GM23338 (cell line): ENCODE measurements around the gene SERPING1. TPM values are rescaled to one million over a fixed set of nuclear protein-coding genes. Genes with fewer than 3 reads are reported as not detected.

Experiments
- ATAC-seq: fragments of 200-7000 bp; cut with Tn5 transposase; 3 replicates; pipeline ENCODE4 v1.9.1; 2020
- DNase-seq: peaks from one replicate; pipeline ENCODE4 v3.0.0-alpha.2; 2015; ENCODE audit warnings: low spot score
- H2AFZ ChIP-seq: fragments of 200-600 bp; sonication (generic); 2 replicates; pipeline ENCODE4 v1.8.0; 2016; ENCODE audit warnings: antibody characterized with exemption, mild to moderate bottlenecking, moderate library complexity
- H3F3A ChIP-seq: fragments of 200-600 bp; sonication (generic); replicated peaks from 2 replicates; pipeline ENCODE4 v1.8.0; 2017; ENCODE audit warnings: antibody characterized with exemption, mixed run types, low read depth
- H3K27ac ChIP-seq: fragments of 200-600 bp; sonication (generic); 2 replicates; pipeline ENCODE4 v1.6.1; 2016; ENCODE audit warnings: low read depth
- H3K27me3 ChIP-seq: fragments of 200-600 bp; sonication (generic); 2 replicates; pipeline ENCODE4 v1.8.0; 2016; ENCODE audit warnings: mild to moderate bottlenecking, mixed run types, moderate library complexity; ENCODE audit not compliant: insufficient read depth
- H3K36me3 ChIP-seq: fragments of 200-600 bp; sonication (generic); 2 replicates; pipeline ENCODE4 v1.8.0; 2016; ENCODE audit warnings: mild to moderate bottlenecking; ENCODE audit not compliant: insufficient read depth
- H3K4me1 ChIP-seq: fragments of 200-600 bp; sonication (generic); 2 replicates; pipeline ENCODE4 v1.8.0; 2016; ENCODE audit warnings: mild to moderate bottlenecking, moderate library complexity; ENCODE audit not compliant: insufficient read depth
- H3K4me2 ChIP-seq: fragments of 200-600 bp; sonication (generic); 2 replicates; pipeline ENCODE4 v1.7.1; 2017; ENCODE audit warnings: mixed run types
- H3K4me3 ChIP-seq: fragments of 200-600 bp; sonication (generic); 2 replicates; pipeline ENCODE4 v1.6.1; 2016; ENCODE audit warnings: mixed run types
- H3K79me2 ChIP-seq: fragments of 200-600 bp; sonication (generic); replicated peaks from 2 replicates; pipeline ENCODE4 v1.8.0; 2017; ENCODE audit warnings: mild to moderate bottlenecking; ENCODE audit not compliant: insufficient read depth
- H3K9me2 ChIP-seq: fragments of 200-600 bp; sonication (generic); 2 replicates; pipeline ENCODE4 v1.8.0; 2017; ENCODE audit not compliant: insufficient read depth
- H4K20me1 ChIP-seq: fragments of 200-600 bp; sonication (generic); replicated peaks from 2 replicates; pipeline ENCODE4 v1.8.0; 2017; ENCODE audit warnings: mild to moderate bottlenecking; ENCODE audit not compliant: insufficient read depth
- H3K27ac Mint-ChIP-seq: 2 replicates; pipeline ENCODE4 v1.8.0; 2020; ENCODE audit warnings: inconsistent platforms, mild to moderate bottlenecking, moderate library complexity, mixed read lengths
- H3K27me3 Mint-ChIP-seq: 3 replicates; pipeline ENCODE4 v1.8.0; 2022; ENCODE audit warnings: low read depth, mild to moderate bottlenecking, moderate library complexity, mixed read lengths, inconsistent platforms; ENCODE audit not compliant: insufficient read depth, poor library complexity
- H3K36me3 Mint-ChIP-seq: 3 replicates; pipeline ENCODE4 v1.8.0; 2021; ENCODE audit warnings: low read depth, mild to moderate bottlenecking, inconsistent platforms, moderate library complexity, mixed read lengths
- H3K4me1 Mint-ChIP-seq: 3 replicates; pipeline ENCODE4 v1.8.0; 2020; ENCODE audit warnings: mild to moderate bottlenecking, inconsistent platforms, mixed read lengths
- H3K4me3 Mint-ChIP-seq: 3 replicates; pipeline ENCODE4 v1.8.0; 2021; ENCODE audit warnings: moderate library complexity, mild to moderate bottlenecking, inconsistent platforms, mixed read lengths
- H3K9me3 Mint-ChIP-seq: 3 replicates; pipeline ENCODE4 v1.8.0; 2020; ENCODE audit warnings: moderate library complexity, mild to moderate bottlenecking, inconsistent platforms, mixed read lengths
- CREB1 ChIP-seq: fragments of 250-450 bp; sonication (Bioruptor Pico); IDR thresholded peaks from 2 replicates; pipeline ENCODE4 v1.5.0; 2020; ENCODE audit warnings: low read depth, mild to moderate bottlenecking, moderate library complexity
- EZH2phosphoT487 ChIP-seq: fragments of 200-600 bp; sonication (generic); IDR thresholded peaks from one replicate; pipeline ENCODE4 v1.8.1; 2018; ENCODE audit warnings: antibody characterized with exemption; ENCODE audit not compliant: unreplicated experiment
- ZNF114 ChIP-seq: fragments of 250-450 bp; sonication (Bioruptor Pico); IDR thresholded peaks from 2 replicates; pipeline ENCODE4 v1.5.0; 2020; ENCODE audit warnings: mild to moderate bottlenecking, moderate library complexity
- ZNF331 ChIP-seq: fragments of 250-450 bp; sonication (Bioruptor Pico); IDR thresholded peaks from 2 replicates; pipeline ENCODE4 v1.5.0; 2020; ENCODE audit warnings: low read depth, mild to moderate bottlenecking, moderate library complexity
- polyA plus RNA-seq: library from polyadenylated mRNA; unstranded; fragments of >200 nt; fragmentation: Nextera tagmentation; extraction: Ambion mirVana; gene quantifications from 2 replicates; pipeline ENCODE4 v1.2.1, GENCODE V29; 2016
- total RNA-seq: library from RNA; depleted of rRNA; stranded (reverse); fragments of >200 nt; shearing (Covaris generic); gene quantifications from 2 replicates; pipeline ENCODE4 v1.2.3, GENCODE V29; 2014
- TF ChIP-seq, protein P1 (sequence below): IDR thresholded peaks from one replicate; pipeline ENCODE4 v1.6.1; 2018; ENCODE audit warnings: antibody characterized with exemption; ENCODE audit not compliant: unreplicated experiment
- TF ChIP-seq, protein P2 (sequence below): fragments of 250-450 bp; sonication (Bioruptor Pico); IDR thresholded peaks from 2 replicates; pipeline ENCODE4 v1.5.0; 2020; ENCODE audit warnings: mild to moderate bottlenecking, moderate library complexity

Gene SERPING1
- total and polyA plus RNA-seq, 2 experiments from 2014 or later: 42.3 to 54.7 TPM

DNA sequence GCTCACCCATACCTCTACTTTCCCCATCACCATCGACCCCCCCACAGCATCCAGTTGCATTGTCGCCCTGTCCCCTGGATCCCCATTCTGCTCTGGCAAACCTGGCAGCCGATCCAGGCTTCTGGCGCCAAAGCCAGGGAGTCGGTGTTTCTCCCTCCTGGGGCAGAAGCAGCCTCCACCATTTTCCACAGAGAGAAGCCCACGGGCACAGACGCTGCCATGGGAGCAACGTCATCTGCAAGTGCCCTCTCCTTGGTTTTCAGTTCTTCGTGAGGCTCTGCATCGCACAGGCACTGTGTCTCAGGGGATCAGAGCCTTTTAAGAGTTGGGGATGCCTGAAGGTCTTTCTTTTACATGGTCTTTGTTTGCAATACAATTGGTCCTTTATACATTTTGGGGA is 49.9 kb downstream of the SERPING1 start:
- Histone ChIP-seq H2AFZ (no peak overlapping the region), H3K9me2 (peaks cover 10% of the 10 kb centered on the region), H3K27ac (peak overlapping the region; percentile 83), H3K27me3 (peaks cover 23% of the 10 kb centered on the region), H3K4me1 (peaks cover 71% of the 10 kb centered on the region), H4K20me1 (peaks cover 28% of the 10 kb centered on the region), H3K4me2 (peak overlapping the region; percentile 98), H3F3A (peaks cover 64% of the 10 kb centered on the region), H3K36me3 (peaks cover 6% of the 10 kb centered on the region; the same call in 1 of the 2 replicates), H3K4me3 (peak overlapping the region; percentile 73), H3K79me2 (peaks cover 9% of the 10 kb centered on the region)
- H3K4me3 Mint-ChIP-seq: peak overlapping the region; percentile 73
- H3K36me3 Mint-ChIP-seq: peaks cover 16% of the 10 kb centered on the region
- H3K27me3 Mint-ChIP-seq: peaks cover 64% of the 10 kb centered on the region
- peak overlapping the region; percentile 76; the same call in 1 of the 2 replicates for H3K27ac Mint-ChIP-seq
- TF ChIP-seq, protein P1, sequence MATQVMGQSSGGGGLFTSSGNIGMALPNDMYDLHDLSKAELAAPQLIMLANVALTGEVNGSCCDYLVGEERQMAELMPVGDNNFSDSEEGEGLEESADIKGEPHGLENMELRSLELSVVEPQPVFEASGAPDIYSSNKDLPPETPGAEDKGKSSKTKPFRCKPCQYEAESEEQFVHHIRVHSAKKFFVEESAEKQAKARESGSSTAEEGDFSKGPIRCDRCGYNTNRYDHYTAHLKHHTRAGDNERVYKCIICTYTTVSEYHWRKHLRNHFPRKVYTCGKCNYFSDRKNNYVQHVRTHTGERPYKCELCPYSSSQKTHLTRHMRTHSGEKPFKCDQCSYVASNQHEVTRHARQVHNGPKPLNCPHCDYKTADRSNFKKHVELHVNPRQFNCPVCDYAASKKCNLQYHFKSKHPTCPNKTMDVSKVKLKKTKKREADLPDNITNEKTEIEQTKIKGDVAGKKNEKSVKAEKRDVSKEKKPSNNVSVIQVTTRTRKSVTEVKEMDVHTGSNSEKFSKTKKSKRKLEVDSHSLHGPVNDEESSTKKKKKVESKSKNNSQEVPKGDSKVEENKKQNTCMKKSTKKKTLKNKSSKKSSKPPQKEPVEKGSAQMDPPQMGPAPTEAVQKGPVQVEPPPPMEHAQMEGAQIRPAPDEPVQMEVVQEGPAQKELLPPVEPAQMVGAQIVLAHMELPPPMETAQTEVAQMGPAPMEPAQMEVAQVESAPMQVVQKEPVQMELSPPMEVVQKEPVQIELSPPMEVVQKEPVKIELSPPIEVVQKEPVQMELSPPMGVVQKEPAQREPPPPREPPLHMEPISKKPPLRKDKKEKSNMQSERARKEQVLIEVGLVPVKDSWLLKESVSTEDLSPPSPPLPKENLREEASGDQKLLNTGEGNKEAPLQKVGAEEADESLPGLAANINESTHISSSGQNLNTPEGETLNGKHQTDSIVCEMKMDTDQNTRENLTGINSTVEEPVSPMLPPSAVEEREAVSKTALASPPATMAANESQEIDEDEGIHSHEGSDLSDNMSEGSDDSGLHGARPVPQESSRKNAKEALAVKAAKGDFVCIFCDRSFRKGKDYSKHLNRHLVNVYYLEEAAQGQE: no peak
- TF ChIP-seq CREB1 (peak; percentile 82), ZNF331 (no peak), ZNF114 (no peak), EZH2phosphoT487 (no peak)
- TF ChIP-seq, protein P2, sequence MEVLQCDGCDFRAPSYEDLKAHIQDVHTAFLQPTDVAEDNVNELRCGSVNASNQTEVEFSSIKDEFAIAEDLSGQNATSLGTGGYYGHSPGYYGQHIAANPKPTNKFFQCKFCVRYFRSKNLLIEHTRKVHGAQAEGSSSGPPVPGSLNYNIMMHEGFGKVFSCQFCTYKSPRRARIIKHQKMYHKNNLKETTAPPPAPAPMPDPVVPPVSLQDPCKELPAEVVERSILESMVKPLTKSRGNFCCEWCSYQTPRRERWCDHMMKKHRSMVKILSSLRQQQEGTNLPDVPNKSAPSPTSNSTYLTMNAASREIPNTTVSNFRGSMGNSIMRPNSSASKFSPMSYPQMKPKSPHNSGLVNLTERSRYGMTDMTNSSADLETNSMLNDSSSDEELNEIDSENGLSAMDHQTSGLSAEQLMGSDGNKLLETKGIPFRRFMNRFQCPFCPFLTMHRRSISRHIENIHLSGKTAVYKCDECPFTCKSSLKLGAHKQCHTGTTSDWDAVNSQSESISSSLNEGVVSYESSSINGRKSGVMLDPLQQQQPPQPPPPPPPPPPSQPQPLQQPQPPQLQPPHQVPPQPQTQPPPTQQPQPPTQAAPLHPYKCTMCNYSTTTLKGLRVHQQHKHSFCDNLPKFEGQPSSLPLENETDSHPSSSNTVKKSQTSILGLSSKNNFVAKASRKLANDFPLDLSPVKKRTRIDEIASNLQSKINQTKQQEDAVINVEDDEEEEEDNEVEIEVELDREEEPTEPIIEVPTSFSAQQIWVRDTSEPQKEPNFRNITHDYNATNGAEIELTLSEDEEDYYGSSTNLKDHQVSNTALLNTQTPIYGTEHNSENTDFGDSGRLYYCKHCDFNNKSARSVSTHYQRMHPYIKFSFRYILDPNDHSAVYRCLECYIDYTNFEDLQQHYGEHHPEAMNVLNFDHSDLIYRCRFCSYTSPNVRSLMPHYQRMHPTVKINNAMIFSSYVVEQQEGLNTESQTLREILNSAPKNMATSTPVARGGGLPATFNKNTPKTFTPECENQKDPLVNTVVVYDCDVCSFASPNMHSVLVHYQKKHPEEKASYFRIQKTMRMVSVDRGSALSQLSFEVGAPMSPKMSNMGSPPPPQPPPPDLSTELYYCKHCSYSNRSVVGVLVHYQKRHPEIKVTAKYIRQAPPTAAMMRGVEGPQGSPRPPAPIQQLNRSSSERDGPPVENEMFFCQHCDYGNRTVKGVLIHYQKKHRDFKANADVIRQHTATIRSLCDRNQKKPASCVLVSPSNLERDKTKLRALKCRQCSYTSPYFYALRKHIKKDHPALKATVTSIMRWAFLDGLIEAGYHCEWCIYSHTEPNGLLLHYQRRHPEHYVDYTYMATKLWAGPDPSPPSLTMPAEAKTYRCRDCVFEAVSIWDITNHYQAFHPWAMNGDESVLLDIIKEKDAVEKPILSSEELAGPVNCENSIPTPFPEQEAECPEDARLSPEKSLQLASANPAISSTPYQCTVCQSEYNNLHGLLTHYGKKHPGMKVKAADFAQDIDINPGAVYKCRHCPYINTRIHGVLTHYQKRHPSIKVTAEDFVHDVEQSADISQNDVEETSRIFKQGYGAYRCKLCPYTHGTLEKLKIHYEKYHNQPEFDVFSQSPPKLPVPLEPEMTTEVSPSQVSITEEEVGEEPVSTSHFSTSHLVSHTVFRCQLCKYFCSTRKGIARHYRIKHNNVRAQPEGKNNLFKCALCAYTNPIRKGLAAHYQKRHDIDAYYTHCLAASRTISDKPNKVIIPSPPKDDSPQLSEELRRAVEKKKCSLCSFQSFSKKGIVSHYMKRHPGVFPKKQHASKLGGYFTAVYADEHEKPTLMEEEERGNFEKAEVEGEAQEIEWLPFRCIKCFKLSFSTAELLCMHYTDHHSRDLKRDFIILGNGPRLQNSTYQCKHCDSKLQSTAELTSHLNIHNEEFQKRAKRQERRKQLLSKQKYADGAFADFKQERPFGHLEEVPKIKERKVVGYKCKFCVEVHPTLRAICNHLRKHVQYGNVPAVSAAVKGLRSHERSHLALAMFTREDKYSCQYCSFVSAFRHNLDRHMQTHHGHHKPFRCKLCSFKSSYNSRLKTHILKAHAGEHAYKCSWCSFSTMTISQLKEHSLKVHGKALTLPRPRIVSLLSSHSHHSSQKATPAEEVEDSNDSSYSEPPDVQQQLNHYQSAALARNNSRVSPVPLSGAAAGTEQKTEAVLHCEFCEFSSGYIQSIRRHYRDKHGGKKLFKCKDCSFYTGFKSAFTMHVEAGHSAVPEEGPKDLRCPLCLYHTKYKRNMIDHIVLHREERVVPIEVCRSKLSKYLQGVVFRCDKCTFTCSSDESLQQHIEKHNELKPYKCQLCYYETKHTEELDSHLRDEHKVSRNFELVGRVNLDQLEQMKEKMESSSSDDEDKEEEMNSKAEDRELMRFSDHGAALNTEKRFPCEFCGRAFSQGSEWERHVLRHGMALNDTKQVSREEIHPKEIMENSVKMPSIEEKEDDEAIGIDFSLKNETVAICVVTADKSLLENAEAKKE (CRISPR knock-in tag): no peak
- DNase-seq: peak; percentile 59
- peaks cover 87% of the 10 kb centered on the region for H3K4me1 Mint-ChIP-seq
- peak; percentile 12 for ATAC-seq
- H3K9me3 Mint-ChIP-seq: peaks cover 13% of the 10 kb centered on the region
